GM21390 (cell line): ENCODE results near the gene CDH24.

ENCODE experiments used
- ATAC-seq: cut with Tn5 transposase; IDR thresholded peaks from one replicate; pipeline ENCODE4 v1.9.1; 2021; ENCODE audit not compliant: unreplicated experiment

Gene CDH24

GRCh38 chr14:22998329-22999012, 58.8 kb downstream of the CDH24 start:
- no peak for ATAC-seq

GRCh38 chr14:22997676-22998323, 59.5 kb downstream of the CDH24 start:
- ATAC-seq = no peak
